Keratinocyte (primary cell): ENCODE measurements around the gene SPAST.

ENCODE experiments used
- EZH2 ChIP-seq: IDR thresholded peaks from one replicate; pipeline ENCODE4 v1.6.1; 2012; ENCODE audit warnings: inconsistent platforms, mild to moderate bottlenecking, low read length, moderate library complexity
- TF ChIP-seq, protein P1 (sequence below), 3 experiments: IDR thresholded peaks in 1 of 3; conservative IDR thresholded peaks in 1 of 3; optimal IDR thresholded peaks in 1 of 3; 2 replicates in 2 of 3; 3 replicates in 1 of 3; pipeline versions ENCODE3 to v1.5.1; 2011; ENCODE audit warnings: low read length in 3 of 3, mild to moderate bottlenecking in 3 of 3, moderate library complexity in 2 of 3, control low read depth in 1 of 3, inconsistent platforms in 1 of 3; ENCODE audit not compliant: insufficient read depth in 2 of 3; ENCODE audit errors: extremely low read depth in 1 of 3

DNA sequence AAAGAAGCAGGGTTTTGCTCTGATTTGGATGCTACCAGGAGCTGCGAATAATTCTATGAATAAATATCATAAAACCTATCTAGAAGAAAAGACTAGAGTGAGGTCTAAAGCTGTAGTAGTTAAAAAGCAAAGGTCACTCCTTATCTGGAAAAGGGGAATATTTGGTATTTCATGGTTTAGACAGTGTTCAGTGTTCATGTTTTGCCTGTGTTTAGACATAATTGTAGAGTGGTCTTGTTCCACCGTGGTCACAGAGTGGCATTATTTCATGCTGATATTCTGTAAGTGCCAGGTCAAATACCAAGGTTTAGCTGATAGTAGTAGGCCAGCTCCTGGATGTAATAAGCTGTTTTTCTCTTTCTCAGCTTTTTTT is 10.8 kb downstream of the SPAST start:
- TF ChIP-seq EZH2, result no peak
- TF ChIP-seq, protein P1, sequence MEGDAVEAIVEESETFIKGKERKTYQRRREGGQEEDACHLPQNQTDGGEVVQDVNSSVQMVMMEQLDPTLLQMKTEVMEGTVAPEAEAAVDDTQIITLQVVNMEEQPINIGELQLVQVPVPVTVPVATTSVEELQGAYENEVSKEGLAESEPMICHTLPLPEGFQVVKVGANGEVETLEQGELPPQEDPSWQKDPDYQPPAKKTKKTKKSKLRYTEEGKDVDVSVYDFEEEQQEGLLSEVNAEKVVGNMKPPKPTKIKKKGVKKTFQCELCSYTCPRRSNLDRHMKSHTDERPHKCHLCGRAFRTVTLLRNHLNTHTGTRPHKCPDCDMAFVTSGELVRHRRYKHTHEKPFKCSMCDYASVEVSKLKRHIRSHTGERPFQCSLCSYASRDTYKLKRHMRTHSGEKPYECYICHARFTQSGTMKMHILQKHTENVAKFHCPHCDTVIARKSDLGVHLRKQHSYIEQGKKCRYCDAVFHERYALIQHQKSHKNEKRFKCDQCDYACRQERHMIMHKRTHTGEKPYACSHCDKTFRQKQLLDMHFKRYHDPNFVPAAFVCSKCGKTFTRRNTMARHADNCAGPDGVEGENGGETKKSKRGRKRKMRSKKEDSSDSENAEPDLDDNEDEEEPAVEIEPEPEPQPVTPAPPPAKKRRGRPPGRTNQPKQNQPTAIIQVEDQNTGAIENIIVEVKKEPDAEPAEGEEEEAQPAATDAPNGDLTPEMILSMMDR (optimal IDR thresholded peaks at IDR 0.05 in 1 of 3, IDR thresholded peaks at IDR 0.05 in 1 of 3, conservative IDR thresholded peaks at IDR 0.05 in 1 of 3; ENCODE audit: extremely low read depth in 1 of 3, insufficient read depth in 2 of 3, low read length in 3 of 3), result no peak
